GM12872 (cell line): ENCODE results near the gene ZNF236.

ENCODE experiments used
- TF ChIP-seq, protein P1 (sequence below): IDR thresholded peaks from 3 replicates; pipeline ENCODE4 v1.5.1; 2011; ENCODE audit warnings: low read depth, mild to moderate bottlenecking, low read length, moderate library complexity; ENCODE audit not compliant: insufficient read depth

Gene ZNF236

DNA sequence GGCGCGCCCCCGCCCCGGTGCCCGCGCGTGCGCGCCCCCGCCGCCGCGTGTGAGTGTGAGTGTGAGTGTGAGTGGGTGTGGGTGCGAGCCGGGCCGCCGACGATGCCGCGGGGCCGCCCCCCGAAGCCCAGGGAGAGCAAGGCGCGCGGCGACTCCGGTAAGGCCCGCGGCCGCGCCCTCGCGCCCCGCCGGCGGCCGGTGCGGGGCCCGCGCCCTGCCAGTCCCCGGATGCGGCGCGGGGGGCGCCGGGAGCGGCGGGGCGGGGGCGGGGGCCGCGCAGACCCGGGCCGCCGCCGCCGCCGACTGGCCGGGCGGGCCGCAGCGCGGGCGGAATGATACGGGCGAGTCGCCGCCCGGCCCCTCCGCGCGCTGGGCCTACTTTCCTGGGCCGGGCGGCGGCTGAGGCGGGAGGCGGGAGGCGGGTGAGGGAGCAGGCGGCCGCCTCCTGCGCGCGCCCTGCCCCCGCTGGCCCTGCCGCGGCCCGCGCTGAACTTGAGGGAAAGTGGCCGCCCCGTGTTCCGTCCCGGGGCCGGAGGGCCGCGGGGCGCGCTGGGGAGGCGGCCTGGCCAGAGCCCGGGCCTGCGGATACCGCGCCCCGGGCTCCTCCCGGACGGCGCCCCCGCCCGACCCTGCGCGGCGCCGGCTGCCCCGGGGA is at the start of gene ZNF236:
TSS of gene ZNF236 (plus strand) at position 52 of the 655 bp plus-strand sequence. CDS start at position 103, 51 bp downstream.
- TF ChIP-seq, protein P1, sequence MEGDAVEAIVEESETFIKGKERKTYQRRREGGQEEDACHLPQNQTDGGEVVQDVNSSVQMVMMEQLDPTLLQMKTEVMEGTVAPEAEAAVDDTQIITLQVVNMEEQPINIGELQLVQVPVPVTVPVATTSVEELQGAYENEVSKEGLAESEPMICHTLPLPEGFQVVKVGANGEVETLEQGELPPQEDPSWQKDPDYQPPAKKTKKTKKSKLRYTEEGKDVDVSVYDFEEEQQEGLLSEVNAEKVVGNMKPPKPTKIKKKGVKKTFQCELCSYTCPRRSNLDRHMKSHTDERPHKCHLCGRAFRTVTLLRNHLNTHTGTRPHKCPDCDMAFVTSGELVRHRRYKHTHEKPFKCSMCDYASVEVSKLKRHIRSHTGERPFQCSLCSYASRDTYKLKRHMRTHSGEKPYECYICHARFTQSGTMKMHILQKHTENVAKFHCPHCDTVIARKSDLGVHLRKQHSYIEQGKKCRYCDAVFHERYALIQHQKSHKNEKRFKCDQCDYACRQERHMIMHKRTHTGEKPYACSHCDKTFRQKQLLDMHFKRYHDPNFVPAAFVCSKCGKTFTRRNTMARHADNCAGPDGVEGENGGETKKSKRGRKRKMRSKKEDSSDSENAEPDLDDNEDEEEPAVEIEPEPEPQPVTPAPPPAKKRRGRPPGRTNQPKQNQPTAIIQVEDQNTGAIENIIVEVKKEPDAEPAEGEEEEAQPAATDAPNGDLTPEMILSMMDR, result no peak

DNA sequence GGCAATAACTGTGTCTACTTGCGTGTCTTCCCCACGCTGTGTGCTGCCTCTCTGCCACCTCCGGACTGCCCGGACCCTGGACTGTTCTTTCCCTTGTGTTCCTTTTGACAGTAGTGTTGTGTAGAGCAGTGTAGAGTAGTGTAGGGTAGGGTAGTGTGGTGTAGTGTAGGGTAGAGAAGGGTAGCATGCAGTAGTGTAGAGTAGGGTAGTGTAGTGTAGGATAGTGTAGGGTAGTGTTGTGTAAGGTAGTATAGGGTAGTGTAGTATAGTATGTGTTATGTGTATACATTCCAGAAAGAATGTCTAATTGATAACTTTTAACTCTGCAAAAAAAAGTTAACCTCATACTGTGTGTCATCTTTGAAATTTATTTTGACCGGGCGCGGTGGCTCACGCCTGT is 49.7 kb upstream of the ZNF236 start:
- TF ChIP-seq, protein P1, result no peak

DNA sequence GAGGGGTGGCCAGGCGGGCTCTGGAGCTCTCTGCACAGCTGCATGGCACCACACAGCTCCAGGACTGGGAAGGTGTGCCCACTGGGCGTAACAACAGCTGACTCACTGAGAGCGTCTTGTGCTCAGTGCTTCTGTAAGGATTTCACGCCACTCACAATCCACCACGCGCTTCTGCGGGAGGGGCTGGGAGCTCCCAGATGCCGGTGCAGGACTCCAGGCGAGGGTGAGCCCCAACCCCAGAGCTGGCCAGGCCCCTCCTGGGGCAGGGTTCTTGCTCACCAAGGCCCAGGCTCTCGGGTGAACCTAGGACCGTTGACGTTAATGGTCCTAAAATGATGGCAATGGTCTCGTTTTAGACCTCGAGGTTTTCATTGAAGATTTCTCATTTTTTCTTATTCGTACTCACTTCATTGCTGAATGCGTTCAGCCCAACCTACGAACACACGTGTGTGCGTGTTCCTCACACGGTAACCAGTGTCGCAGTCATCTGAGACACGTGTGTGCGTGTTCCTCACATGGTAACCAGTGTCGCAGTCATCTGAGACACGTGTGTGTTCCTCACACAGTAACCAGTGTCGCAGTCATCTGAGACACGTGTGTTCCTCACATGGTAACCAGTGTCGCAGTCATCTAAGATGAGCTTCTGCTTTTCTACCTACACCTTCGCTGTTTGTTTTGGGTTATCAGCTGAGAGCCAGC is 38.4 kb upstream of the ZNF236 start:
- TF ChIP-seq, protein P1, result no peak

DNA sequence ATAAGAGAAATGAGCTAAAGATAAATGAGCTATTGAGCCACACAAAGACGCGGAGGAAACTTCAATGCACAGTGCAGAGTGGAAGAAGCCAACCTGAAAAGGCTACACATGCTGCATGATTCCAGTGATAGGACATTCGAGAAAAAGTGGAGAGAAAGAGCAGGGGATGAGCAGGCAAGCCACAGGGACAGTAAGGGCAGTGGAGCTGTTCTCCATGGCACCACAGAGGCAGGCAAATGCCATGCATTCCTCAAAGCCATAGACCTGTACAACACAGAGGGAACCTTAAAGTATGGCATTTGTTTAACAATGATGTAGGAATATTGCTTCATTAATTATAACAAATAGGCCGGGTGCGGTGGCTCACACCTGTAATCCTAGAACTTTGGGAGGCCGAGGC is 36.5 kb upstream of the ZNF236 start:
- TF ChIP-seq, protein P1, result no peak

DNA sequence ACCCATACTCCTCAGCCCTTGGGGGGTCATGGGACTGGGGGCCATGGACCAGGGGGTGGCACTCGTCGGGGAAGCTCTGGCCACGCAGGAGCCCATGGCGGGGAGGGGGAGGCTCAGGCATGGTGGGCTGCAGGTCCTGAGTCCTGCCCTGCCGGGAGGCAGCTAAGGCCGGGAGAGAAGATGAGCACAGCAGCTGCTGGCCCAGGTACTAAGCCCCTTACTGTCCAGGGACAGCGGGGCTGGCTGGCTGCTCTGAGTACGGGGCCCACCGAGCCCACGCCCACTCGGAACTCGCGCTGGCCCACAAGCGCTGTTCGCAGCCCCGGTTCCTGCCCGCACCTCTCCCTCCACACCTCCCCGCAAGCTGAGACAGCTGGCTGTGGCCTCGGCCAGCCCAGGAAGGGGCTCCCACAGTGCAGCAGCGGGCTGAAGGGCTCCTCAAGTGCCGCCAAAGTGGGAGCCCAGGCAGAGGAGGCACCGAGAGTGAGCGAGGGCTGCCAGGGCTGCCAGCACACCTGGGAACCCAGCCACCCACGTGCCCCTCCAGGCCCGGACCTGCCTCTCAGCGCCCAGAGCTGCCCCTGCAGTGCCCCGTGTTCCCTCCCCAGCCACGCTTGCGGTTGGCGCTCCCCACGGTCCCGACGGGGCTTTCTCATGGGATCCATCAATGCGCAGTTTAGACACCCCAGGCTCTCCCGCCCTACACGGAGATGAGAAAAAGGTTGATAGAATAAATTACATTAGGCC is 33.6 kb upstream of the ZNF236 start:
- TF ChIP-seq, protein P1, result no peak

DNA sequence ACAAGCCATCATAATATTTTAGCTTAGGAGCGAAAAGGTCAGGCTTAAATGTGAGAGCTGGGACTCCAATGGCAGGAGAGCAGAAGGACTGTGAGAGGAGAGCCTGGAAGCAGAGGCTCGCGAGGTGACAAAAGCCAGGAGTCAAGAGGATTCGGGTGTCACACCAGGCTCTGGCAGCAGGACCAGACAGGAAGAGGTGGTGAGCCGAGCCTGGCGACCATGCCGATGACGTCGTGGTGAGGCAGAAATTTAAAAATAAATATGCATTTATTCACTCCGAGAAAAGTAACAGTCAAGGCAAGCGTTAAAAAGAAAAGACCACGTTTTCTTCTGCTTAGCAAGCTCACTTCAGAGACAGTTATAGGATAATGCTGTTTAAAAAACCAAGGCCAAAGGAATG is 31.3 kb upstream of the ZNF236 start:
- TF ChIP-seq, protein P1, result no peak

DNA sequence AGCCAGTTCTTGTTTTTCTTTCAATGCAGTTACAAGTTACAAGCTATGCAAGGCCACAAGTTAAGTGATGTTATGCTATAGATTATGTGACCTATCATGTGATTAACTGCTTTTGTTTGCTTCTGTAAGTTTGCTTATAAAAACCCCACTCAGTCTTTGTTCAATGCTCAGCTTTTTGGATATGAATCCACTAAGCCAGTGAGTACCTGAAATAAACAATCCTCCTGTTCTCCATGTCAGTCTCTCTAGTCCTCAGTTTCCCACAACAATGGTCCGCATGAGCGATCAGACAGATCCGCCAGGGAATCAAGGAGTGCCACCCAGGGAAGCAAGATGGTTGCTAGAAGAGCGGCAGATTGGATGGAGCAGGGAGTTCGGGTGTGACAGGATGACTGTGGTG is 30.7 kb upstream of the ZNF236 start:
- TF ChIP-seq, protein P1, result no peak
